Measurements from ENCODE around the gene ERN1.

Gene ERN1

GRCh38 chr17:64107500-64108236 is 22.3 kb downstream of the ERN1 start:
- peak; percentile 26 for DNase-seq

- no peak for DNase-seq
Observed at GRCh38 chr17:64106918-64107317, 23.0 kb downstream of the ERN1 start.

GRCh38 chr17:64103391-64104364 is 26.3 kb downstream of the ERN1 start:
- no peak for DNase-seq

DNA sequence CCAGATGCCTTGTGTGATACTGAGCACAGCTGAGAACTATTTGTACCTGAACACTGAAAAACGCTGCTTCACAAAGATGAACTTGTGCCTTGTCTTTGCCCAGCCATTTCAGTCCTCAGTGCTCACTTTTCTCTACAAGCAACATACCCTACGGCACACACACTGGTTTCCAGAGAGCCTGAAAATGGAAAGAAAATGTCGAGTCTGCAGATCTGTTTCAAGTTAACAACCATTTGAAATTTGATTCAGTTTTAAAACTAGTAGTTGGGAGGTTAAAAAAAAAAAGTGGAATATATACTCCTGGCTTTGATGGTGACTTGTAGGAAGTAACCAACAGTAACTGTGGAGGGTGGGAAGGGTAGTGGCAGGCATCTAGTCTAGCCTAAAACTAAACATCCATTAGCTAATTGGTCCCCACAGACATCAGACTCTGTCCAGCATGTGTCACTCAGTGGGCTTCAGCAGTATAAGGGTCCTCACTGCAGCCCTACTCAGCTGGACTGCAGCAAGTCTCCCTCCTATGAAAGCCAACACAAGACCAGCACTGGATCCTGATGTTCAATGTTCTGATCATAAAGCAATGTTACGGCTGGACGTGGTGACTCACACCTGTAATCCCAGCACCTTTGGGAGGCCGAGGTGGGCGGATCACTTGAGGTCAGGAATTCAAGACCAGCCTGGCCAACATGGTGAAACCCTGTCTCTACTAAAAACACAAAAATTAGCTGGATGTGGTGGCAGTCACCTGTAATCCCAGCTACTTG is 27.1 kb downstream of the ERN1 start:
- no peak for DNase-seq

DNA sequence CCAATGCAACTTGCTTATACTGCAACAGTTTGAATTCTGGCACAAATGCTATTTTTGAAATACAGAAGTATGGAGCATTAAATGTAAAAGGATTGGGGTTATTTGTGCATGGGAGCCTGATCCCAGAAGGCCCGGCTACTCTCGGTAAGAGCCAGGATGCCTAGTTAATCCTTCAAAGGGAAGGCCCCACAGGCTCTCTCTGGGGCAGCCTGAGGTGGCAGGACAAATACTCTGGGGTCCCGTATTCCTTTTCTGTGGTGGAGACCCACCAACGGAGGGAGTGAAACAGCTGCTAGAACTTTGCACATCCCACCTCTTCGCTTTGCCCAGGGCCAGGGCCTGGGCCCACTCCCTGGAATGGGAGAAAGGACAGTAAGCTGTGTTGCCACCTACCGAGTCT is 30.4 kb downstream of the ERN1 start:
- DNase-seq: no peak

- DNase-seq: no peak
Observed at GRCh38 chr17:64097196-64097936, 32.6 kb downstream of the ERN1 start.

DNA sequence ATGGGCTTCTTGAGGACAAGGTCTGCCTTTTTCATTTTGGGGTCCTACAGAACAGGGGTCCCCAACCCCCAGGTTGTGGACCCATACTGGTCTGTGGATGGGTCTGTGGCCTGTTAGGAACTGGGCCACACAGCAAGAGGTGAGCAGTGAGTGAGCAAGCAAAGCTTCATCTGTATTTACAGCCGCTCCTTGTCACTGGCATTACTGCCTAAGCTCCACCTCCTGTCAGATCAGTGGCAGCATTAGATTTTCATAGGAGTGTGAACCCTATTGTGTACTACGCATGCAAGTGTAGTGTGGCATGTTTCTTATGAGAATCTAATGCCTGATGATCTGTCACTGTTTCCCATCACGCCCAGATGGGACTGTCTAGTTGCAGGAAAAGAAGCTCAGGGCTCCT is 33.9 kb downstream of the ERN1 start:
- no peak for DNase-seq

DNA sequence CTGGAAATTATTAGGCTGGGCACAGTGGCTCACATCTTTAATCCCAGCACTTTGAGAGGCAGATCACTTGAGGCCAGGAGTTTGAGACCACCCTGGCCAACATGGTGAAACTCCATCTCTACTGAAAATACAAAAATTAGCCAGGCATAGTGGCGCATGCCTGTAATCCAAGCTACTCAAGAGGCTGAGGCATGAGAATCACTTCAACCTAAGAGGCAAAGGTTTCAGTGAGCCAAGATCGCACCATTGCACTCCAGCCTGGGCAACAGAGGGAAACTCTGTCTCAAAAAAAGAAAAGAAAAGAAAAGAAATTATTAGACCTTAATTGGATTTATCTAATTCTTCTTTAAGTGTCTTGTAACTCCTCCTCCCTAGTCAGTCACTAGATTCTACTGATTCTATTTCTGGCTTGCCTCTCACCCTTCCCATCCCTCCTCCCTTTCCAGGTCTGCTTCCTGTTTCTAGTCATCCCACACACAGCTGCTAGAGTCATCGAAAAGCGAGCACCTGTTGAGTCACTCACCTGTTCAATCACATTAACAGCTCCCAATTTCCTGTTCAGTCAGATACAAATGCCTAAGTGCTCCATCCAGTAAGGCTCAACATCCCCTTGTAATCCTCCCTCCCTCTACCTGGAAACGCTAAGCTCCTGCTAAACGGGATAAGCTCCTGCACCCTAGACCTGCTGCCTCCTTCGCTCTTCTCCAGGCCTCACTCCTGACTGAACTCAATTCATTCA is 34.6 kb downstream of the ERN1 start:
- DNase-seq: peak; percentile 7

GRCh38 chr17:64094412-64094811 is 35.5 kb downstream of the ERN1 start:
- DNase-seq: no peak

DNA sequence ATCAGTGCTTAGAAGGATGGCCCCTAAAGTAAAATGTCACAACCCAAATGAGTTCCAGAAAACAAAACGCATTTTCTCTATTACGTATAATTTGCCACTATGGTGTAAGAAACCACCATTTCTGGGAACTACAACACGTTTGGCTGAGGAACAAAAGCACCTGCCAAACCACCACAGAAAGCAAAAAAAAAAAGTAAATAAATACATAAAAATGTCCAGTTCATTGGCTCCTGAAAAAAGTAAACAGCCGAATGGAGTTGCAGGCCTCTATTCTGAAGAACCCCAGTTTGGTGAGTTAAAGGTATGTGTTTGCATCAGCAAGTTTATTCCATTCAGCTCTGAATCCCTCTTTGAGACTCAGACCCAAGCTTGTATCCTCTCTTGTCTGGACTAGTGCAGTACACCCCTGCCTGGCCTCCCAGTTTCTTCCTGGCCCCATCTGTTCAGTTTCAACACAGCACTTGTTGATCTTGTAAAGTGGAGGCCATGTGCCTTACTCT is 36.9 kb downstream of the ERN1 start:
- DNase-seq: no peak

- DNase-seq: no peak
Observed at GRCh38 chr17:64092113-64092512, 37.8 kb downstream of the ERN1 start.

DNA sequence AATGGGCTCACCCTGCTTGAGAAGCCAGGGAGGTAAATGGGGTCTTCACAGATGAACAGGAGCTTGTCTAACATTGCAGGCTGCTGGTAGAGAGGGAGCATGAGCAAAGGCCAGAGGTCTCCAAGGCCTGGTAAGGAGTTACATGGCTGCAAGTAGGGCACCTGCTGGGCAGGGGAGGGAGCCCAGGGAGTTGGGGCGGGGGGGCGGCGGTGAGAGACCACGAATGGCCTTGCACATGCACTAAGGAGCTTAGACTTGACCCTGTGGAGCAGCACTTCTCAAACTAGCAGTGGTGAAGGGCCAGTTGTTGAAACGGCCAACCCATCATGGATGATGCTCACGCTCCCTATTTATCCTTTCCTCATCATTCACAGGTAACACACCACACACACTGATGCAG is 38.4 kb downstream of the ERN1 start:
- DNase-seq: no peak

DNA sequence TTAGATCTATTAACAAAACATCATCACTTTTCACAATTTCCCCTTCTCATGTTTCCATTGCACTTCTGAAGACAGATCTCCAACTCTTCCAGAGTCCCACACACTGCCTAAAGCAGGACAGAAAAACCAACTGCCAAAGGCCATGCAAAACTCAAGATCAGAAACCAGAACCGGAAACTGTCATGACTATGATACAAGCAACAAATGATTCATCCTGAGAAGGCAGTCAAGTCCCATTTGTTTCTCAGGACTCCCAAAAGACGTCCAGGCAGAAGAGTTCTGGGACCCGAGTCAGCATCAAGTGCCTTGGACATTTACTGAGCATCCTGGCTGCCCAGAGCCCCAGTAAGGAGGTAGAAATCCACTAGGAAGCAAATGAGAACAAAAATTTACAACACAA is 38.8 kb downstream of the ERN1 start:
- DNase-seq: no peak

- no peak for DNase-seq
Observed at GRCh38 chr17:64090144-64090543, 39.8 kb downstream of the ERN1 start.

GRCh38 chr17:64087252-64088005 is 42.5 kb downstream of the ERN1 start:
- DNase-seq: no peak

- DNase-seq: no peak
Observed at GRCh38 chr17:64085650-64086005, 44.3 kb downstream of the ERN1 start.

- DNase-seq: no peak
Observed at GRCh38 chr17:64084940-64085649, 44.8 kb downstream of the ERN1 start.

GRCh38 chr17:64084086-64084939 is 45.6 kb downstream of the ERN1 start:
- no peak for DNase-seq

GRCh38 chr17:64083563-64084085 is 46.3 kb downstream of the ERN1 start:
- DNase-seq: no peak

All from NCI-H1092 treated with DMSO at 0.1 percent for 48 hours (cell line).